GM10266 (cell line): ENCODE data around the gene HOXA10.
A peak's percentile ranks its signal among the peaks of the same experiment; 100 is the strongest.

Source experiments
- DNase-seq: peaks from one replicate; pipeline ENCODE4 v3.0.0; 2012; ENCODE audit errors: extremely low spot score
- TF ChIP-seq, protein P1 (sequence below): IDR thresholded peaks from 2 replicates; pipeline ENCODE4 v1.5.1; 2012; ENCODE audit warnings: mild to moderate bottlenecking, low read depth; ENCODE audit not compliant: control insufficient read depth, insufficient read depth; ENCODE audit errors: missing control alignments

The HOXA10 gene

GRCh38 chr7:27198138-27198841, 24.2 kb upstream of the HOXA10 start:
- DNase-seq, result no peak
- TF ChIP-seq, protein P1, sequence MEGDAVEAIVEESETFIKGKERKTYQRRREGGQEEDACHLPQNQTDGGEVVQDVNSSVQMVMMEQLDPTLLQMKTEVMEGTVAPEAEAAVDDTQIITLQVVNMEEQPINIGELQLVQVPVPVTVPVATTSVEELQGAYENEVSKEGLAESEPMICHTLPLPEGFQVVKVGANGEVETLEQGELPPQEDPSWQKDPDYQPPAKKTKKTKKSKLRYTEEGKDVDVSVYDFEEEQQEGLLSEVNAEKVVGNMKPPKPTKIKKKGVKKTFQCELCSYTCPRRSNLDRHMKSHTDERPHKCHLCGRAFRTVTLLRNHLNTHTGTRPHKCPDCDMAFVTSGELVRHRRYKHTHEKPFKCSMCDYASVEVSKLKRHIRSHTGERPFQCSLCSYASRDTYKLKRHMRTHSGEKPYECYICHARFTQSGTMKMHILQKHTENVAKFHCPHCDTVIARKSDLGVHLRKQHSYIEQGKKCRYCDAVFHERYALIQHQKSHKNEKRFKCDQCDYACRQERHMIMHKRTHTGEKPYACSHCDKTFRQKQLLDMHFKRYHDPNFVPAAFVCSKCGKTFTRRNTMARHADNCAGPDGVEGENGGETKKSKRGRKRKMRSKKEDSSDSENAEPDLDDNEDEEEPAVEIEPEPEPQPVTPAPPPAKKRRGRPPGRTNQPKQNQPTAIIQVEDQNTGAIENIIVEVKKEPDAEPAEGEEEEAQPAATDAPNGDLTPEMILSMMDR, result no peak

DNA sequence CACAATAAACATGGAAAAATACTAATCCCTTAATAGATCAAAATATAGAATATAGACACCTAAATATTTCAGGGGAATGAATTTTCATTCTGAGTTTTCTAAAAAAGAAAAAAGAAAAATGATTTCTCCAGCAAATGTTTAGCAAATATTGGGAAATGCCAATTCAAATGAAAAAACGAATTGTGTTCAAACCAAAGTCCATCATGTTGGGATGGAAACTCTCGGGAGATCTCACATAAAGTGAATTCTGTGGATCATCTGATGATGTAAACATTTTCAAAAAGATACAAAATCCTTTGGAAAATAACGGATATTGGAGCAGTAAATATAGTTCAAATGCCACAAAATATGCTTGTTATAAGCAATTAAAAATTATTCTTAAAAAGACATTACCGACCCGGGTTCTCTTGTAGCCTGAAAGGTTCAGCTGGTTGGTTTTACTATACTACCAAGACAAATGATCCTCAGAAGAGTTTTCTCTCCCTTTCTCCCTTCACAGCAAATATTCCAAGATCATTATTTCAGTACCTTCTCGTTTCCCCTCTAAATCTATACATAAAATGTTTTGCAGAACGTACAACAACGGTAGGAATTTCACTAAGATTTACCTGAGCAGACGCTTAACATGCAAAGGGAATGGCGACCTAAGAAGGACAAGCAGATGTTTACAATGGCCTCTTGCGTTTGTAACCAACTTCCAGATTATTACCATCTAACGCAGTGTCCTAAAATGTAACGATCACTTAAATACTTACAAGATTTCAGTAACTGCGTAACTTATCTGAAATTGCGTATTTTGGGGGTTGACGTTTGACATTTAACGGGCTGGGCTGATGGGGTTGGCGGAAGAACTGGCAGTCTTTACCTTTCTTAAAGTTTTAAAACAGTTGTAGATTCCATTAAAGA, 23.3 kb upstream of the HOXA10 start:
- DNase-seq, result no peak

GRCh38 chr7:27196287-27196767, 22.2 kb upstream of the HOXA10 start:
- peak; percentile 83 for DNase-seq
- TF ChIP-seq, protein P1, result peak; percentile 80

More for the DNA sequence above, 23.3 kb upstream of the HOXA10 start:
- TF ChIP-seq, protein P1, result no peak

GRCh38 chr7:27194686-27195379, 20.7 kb upstream of the HOXA10 start:
- TF ChIP-seq, protein P1, result no peak
- no peak for DNase-seq

GRCh38 chr7:27194002-27194352, 19.9 kb upstream of the HOXA10 start:
- DNase-seq, result no peak
- TF ChIP-seq, protein P1, result no peak

GRCh38 chr7:27193335-27194001, 19.3 kb upstream of the HOXA10 start:
- no peak for DNase-seq
- TF ChIP-seq, protein P1, result no peak
